Measurements from ENCODE around the gene KIR3DL2.
"Not testable (repeated sequence)": the region's sequence is repeated elsewhere in the genome, so short reads cannot be mapped to it uniquely, and the experiment has no call there.

KIR3DL2 gene

GRCh38 chr19:54871696-54872095 is 21.5 kb downstream of the KIR3DL2 start:
- no peak for DNase-seq (ENCODE audit: low spot score)

- DNase-seq (ENCODE audit: low spot score): no peak
These were observed 23.7 kb downstream of the KIR3DL2 start, which contains the start of gene FCAR for GRCh38 chr19:54873990-54874389. FCAR (plus strand) TSS chr19:54874235; CDS start chr19:54874290, 55 bp downstream.

GRCh38 chr19:54875506-54875905 is 25.3 kb downstream of the KIR3DL2 start:
- DNase-seq (ENCODE audit: low spot score): no peak

GRCh38 chr19:54877471-54877870 is 27.2 kb downstream of the KIR3DL2 start:
- DNase-seq (ENCODE audit: low spot score): no peak

GRCh38 chr19:54881884-54882283 is 31.6 kb downstream of the KIR3DL2 start:
- DNase-seq (ENCODE audit: low spot score): no peak

GRCh38 chr19:54882758-54883157 is 32.5 kb downstream of the KIR3DL2 start:
- peak; percentile 31 for DNase-seq (ENCODE audit: low spot score)

- DNase-seq (ENCODE audit: low spot score): no peak
These were observed 33.0 kb downstream of the KIR3DL2 start for GRCh38 chr19:54883228-54883627.

GRCh38 chr19:54888239-54888638 is 38.0 kb downstream of the KIR3DL2 start:
- no peak for DNase-seq (ENCODE audit: low spot score)

- DNase-seq (ENCODE audit: low spot score): no peak
These were observed 39.3 kb downstream of the KIR3DL2 start for GRCh38 chr19:54889566-54889965.

GRCh38 chr19:54893406-54893805 is 43.2 kb downstream of the KIR3DL2 start:
- DNase-seq (ENCODE audit: low spot score): no peak

GRCh38 chr19:54894106-54894505 is 43.9 kb downstream of the KIR3DL2 start:
- DNase-seq (ENCODE audit: low spot score): not testable (repeated sequence)

- DNase-seq (ENCODE audit: low spot score): no peak
These were observed 45.8 kb downstream of the KIR3DL2 start for GRCh38 chr19:54896036-54896435.

- not testable (repeated sequence) for DNase-seq (ENCODE audit: low spot score)
These were observed 48.4 kb downstream of the KIR3DL2 start for GRCh38 chr19:54898685-54899084.

- DNase-seq (ENCODE audit: low spot score): not testable (repeated sequence)
These were observed 49.4 kb downstream of the KIR3DL2 start for GRCh38 chr19:54899646-54900045.

GRCh38 chr19:54901153-54901552 is 50.9 kb downstream of the KIR3DL2 start:
- DNase-seq (ENCODE audit: low spot score): not testable (repeated sequence)

- DNase-seq (ENCODE audit: low spot score): no peak
These were observed 51.8 kb downstream of the KIR3DL2 start for GRCh38 chr19:54902061-54902460.

GRCh38 chr19:54903303-54903702 is 53.1 kb downstream of the KIR3DL2 start:
- no peak for DNase-seq (ENCODE audit: low spot score)

GRCh38 chr19:54904261-54904660 is 54.0 kb downstream of the KIR3DL2 start:
- not testable (repeated sequence) for DNase-seq (ENCODE audit: low spot score)

GRCh38 chr19:54905421-54905802 is 55.2 kb downstream of the KIR3DL2 start:
- no peak for DNase-seq (ENCODE audit: low spot score)

GRCh38 chr19:54905803-54906511 is 55.7 kb downstream of the KIR3DL2 start, which contains the start of gene NCR1:
NCR1 (plus strand) TSS chr19:54906148; CDS start chr19:54906188, 40 bp downstream.
- DNase-seq (ENCODE audit: low spot score): peak; percentile 1

- DNase-seq (ENCODE audit: low spot score): no peak
These were observed 56.6 kb downstream of the KIR3DL2 start for GRCh38 chr19:54906819-54907218.

- not testable (repeated sequence) for DNase-seq (ENCODE audit: low spot score)
These were observed 57.7 kb downstream of the KIR3DL2 start for GRCh38 chr19:54907899-54908298.

All from activated CD4-positive, alpha-beta T cell treated with anti-CD3 and anti-CD28 coated beads, Interleukin-2, Interleukin-4, amounts not matched to agents 100 ng/mL and 50 ng/mL, durations not matched to agents 16 hours and 8 hours (primary cell).